Liver (tissue), 3 donors: ENCODE measurements around the gene TBK1.

Experiments
- CTCF ChIP-seq: fragments of 150-350 bp; IDR thresholded peaks from 2 replicates; pipeline ENCODE4 v1.5.1; 2017; ENCODE audit warnings: improper control_type of control experiment, low read depth, low read length; ENCODE audit not compliant: missing input control
- EGR1 ChIP-seq, 2 donors: IDR thresholded peaks; 2 replicates each; pipeline ENCODE4 v1.6.1; 2016 to 2018; ENCODE audit warnings: antibody characterized with exemption in 2 of 2, low read depth in 2 of 2
- FOXA1 ChIP-seq: IDR thresholded peaks from 2 replicates; pipeline ENCODE4 v1.6.1; 2016; ENCODE audit warnings: antibody characterized with exemption
- GABPA ChIP-seq, 2 donors: IDR thresholded peaks in 1 of 2; conservative IDR thresholded peaks in 1 of 2; 2 replicates each; pipeline ENCODE4 v1.6.1; 2016; ENCODE audit warnings: antibody characterized with exemption in 2 of 2, mild to moderate bottlenecking in 1 of 2, moderate library complexity in 1 of 2
- HNF4A ChIP-seq, 2 donors: conservative IDR thresholded peaks; 2 replicates each; pipeline ENCODE4 v1.6.1; 2016; ENCODE audit warnings: antibody characterized with exemption in 2 of 2, mild to moderate bottlenecking in 2 of 2
- JUND ChIP-seq, 2 donors: IDR thresholded peaks; 2 replicates each; pipeline ENCODE4 v1.6.1; 2016; ENCODE audit warnings: antibody characterized with exemption in 2 of 2
- NR2F2 ChIP-seq: IDR thresholded peaks from 2 replicates; pipeline ENCODE4 v1.6.1; 2016; ENCODE audit warnings: antibody characterized with exemption
- RXRA ChIP-seq, 2 donors: IDR thresholded peaks; 2 replicates each; pipeline ENCODE4 v1.6.1; 2017 to 2018; ENCODE audit warnings: antibody characterized with exemption in 2 of 2, mild to moderate bottlenecking in 1 of 2
- TAF1 ChIP-seq: conservative IDR thresholded peaks from 2 replicates; pipeline ENCODE4 v1.6.1; 2016; ENCODE audit warnings: antibody characterized with exemption, mild to moderate bottlenecking
- YY1 ChIP-seq: IDR thresholded peaks from 2 replicates; pipeline ENCODE4 v1.6.1; 2016; ENCODE audit warnings: antibody characterized with exemption, mild to moderate bottlenecking
- TF ChIP-seq, protein P1 (sequence below): IDR thresholded peaks from 2 replicates; pipeline ENCODE4 v1.6.1; 2016; ENCODE audit warnings: antibody characterized with exemption
- TF ChIP-seq, protein P2 (sequence below): IDR thresholded peaks from 2 replicates; pipeline ENCODE4 v1.6.1; 2016; ENCODE audit warnings: antibody characterized with exemption, mild to moderate bottlenecking
- donor health status: healthy.
- donor health status: healthy.

- no peak for TF ChIP-seq CTCF
- no peak for TF ChIP-seq RXRA (IDR thresholded peaks at IDR 0.05)
- no peak for TF ChIP-seq EGR1 (IDR thresholded peaks at IDR 0.05; ENCODE audit: low read depth in 2 of 2)
- TF ChIP-seq, protein P1, sequence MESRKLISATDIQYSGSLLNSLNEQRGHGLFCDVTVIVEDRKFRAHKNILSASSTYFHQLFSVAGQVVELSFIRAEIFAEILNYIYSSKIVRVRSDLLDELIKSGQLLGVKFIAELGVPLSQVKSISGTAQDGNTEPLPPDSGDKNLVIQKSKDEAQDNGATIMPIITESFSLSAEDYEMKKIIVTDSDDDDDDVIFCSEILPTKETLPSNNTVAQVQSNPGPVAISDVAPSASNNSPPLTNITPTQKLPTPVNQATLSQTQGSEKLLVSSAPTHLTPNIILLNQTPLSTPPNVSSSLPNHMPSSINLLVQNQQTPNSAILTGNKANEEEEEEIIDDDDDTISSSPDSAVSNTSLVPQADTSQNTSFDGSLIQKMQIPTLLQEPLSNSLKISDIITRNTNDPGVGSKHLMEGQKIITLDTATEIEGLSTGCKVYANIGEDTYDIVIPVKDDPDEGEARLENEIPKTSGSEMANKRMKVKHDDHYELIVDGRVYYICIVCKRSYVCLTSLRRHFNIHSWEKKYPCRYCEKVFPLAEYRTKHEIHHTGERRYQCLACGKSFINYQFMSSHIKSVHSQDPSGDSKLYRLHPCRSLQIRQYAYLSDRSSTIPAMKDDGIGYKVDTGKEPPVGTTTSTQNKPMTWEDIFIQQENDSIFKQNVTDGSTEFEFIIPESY = no peak
- TF ChIP-seq, protein P2, sequence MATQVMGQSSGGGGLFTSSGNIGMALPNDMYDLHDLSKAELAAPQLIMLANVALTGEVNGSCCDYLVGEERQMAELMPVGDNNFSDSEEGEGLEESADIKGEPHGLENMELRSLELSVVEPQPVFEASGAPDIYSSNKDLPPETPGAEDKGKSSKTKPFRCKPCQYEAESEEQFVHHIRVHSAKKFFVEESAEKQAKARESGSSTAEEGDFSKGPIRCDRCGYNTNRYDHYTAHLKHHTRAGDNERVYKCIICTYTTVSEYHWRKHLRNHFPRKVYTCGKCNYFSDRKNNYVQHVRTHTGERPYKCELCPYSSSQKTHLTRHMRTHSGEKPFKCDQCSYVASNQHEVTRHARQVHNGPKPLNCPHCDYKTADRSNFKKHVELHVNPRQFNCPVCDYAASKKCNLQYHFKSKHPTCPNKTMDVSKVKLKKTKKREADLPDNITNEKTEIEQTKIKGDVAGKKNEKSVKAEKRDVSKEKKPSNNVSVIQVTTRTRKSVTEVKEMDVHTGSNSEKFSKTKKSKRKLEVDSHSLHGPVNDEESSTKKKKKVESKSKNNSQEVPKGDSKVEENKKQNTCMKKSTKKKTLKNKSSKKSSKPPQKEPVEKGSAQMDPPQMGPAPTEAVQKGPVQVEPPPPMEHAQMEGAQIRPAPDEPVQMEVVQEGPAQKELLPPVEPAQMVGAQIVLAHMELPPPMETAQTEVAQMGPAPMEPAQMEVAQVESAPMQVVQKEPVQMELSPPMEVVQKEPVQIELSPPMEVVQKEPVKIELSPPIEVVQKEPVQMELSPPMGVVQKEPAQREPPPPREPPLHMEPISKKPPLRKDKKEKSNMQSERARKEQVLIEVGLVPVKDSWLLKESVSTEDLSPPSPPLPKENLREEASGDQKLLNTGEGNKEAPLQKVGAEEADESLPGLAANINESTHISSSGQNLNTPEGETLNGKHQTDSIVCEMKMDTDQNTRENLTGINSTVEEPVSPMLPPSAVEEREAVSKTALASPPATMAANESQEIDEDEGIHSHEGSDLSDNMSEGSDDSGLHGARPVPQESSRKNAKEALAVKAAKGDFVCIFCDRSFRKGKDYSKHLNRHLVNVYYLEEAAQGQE = no peak
- TF ChIP-seq JUND (IDR thresholded peaks at IDR 0.05) = no peak
- TF ChIP-seq TAF1 = no peak
- no peak for TF ChIP-seq HNF4A (conservative IDR thresholded peaks at IDR 0.05)
- TF ChIP-seq GABPA (IDR thresholded peaks at IDR 0.05 in 1 of 2, conservative IDR thresholded peaks at IDR 0.05 in 1 of 2) = no peak
- TF ChIP-seq FOXA1 = no peak
- no peak for TF ChIP-seq NR2F2
- TF ChIP-seq YY1 = no peak
Observed at GRCh38 chr12:64427988-64428387, 23.9 kb upstream of the TBK1 start.
